HG03066 (cell line): Measurements from ENCODE around the gene SH3D19.
"Not testable (repeated sequence)": the region's sequence is repeated elsewhere in the genome, so short reads cannot be mapped to it uniquely, and the experiment has no call there.

Experiments used
- ATAC-seq: cut with Tn5 transposase; IDR thresholded peaks from one replicate; pipeline ENCODE4 v1.9.1; 2021; ENCODE audit warnings: low read depth; ENCODE audit not compliant: unreplicated experiment

SH3D19 gene

DNA sequence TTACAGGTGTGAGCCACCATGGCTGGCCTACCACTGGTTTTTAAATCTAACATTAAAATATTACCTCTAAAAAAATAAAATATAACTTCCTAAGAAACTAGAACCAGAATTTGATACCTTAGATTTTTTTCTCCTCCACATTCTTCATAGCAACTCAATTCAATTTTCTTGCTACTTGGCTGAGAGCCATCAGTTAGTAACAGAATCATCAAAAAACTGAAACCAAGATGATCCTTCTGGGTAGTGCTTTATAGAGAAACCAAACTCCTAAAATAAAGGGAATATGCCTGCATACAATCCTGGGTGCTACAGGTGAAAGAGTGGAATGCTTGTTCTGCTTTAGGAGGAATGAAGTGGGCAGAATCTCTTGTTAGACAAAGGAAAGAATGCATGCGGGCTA lies 161.6 kb downstream of the SH3D19 start:
- no peak for ATAC-seq

DNA sequence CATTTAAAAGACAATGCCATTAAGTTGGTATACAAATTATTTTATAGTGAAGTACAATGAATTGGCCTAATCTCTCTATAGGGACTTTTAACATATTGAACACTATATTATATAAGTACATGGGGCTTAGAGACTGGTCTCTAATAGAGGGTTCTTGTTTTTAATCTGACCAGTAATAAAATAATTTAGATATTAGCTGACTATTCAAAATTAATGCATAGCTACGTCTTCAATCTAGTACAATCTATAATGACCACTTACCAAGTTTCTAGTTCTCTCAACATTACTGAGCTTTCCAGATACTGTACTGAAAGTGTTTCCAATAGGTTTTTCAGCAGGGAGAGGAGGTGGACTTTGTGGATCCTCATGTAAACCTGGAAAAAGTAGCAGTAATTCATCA lies 166.4 kb downstream of the SH3D19 start:
- no peak for ATAC-seq

DNA sequence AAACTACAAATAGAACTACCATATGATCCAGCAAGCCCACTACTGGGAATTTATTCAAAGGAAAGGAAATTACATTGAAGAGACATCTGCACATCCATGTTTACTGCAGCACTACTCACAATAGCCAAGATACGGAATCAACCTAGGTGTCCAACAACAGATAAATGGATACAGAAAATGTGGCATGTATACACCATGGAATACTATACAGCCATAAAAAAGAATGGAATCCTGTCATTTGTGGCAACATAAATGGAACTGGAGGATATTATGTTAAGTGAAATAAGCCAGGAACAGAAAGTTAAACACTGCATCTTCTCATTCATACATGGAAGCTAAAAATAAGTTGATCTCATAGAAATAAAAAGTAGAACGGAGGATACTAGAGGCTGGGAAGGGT lies 167.9 kb downstream of the SH3D19 start:
- ATAC-seq, result no peak

DNA sequence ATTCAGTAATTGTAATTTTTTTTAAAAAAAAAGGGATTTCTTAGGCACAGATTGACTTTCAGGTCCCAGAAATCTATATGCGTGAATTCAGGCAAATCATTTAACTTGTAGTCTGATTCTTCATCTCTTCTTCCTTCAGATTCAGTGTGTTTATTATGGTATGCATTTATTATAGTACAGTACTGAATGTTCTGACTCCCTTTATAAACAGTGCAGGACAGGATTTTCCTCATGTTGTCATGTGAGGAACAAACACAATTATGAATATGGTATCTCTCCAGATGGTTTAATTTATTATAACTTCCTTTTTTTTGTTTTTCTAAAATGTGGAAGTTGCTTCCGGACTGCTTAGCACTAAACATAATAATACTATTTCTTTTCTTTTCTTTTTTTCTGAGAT lies 171.8 kb downstream of the SH3D19 start:
- no peak for ATAC-seq

DNA sequence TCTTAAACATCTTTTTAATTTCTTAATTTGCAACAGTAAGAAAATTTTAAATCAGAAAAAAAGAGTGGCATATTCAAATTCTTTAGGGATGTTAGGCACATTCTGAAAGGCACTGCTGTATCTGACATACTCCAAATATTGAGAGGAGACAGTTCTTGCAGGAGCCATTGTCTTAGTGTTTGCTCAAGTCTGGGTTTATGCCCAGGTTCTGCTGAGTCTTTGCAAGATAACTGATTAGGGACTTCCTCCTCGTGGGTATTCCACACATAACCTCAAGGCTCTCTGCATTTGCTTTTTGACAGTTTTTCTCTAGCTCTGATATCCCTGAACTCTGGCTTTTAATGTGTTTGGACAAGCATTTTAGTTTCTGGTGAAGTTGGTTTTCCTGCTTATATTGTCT lies 173.4 kb downstream of the SH3D19 start:
- no peak for ATAC-seq

DNA sequence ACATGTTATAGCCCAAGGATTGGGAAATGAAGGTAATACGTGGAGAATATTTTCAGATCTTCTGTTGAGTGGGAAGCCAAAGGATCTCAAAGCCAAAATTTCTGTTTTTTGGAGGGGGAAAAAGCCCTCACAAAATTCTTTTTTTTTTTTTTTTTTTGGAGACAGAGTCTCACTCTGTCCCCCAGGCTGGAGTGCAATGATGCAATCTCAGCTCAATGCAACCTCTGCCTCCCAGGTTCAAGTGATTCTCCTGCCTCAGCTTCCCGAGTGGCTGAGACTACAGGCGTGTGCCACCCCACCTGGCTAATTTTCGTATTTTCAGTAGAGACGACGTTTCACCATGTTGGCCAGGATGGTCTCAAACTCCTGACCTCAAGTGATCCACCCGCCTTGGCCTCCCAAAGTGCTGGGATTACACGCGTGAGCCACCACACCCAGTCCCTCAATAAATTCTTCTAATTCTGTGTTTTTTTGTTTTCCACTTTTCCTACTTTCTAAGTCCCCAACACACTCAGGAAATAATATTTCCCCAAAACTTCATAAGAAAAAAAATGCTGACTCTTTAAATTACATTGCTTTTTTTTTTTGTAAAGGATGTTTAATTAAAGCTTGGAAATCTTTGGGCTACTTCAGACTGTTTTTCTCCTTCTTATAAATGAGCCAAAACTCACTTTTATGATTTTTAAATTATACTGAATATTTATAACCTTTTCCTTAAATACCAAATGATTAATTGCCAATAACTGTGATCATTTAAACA lies 174.4 kb downstream of the SH3D19 start:
- ATAC-seq, result no peak

DNA sequence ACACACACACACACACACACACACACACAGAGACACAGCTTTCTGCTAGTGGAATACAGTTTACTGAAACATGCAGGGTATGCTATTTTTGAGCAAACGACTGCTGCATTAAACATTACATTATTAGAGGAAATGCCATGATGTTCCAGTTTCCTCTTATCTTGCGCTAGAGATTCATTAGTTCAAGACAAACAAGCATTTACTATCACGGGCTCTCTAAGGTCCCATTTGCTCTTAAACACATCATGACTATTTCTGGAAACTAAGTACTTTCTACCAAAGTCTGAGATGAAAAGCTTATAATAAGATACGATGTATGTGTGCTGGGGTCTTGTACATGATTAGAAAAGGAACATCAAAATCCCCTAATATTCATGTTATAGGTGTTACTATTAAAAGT lies 177.1 kb downstream of the SH3D19 start:
- ATAC-seq, result no peak

DNA sequence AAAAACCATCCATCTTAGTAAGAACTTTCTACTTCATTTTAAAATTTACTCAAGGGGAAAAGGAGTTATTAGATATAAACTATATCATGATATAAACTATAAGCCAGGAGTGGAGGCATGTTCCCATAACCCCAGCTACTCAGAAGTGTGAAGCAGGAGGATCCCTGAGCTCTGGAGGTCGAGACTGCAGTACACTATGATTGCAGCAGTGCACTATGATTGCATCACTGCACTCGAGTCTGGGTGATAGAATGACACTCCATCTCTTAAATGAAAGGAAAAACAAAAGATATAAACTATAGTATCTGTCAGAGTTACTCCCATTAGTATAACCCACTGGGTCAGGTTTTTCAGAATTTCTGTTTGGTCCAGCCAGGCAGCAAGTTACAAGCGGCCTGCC lies 178.4 kb downstream of the SH3D19 start:
- no peak for ATAC-seq

DNA sequence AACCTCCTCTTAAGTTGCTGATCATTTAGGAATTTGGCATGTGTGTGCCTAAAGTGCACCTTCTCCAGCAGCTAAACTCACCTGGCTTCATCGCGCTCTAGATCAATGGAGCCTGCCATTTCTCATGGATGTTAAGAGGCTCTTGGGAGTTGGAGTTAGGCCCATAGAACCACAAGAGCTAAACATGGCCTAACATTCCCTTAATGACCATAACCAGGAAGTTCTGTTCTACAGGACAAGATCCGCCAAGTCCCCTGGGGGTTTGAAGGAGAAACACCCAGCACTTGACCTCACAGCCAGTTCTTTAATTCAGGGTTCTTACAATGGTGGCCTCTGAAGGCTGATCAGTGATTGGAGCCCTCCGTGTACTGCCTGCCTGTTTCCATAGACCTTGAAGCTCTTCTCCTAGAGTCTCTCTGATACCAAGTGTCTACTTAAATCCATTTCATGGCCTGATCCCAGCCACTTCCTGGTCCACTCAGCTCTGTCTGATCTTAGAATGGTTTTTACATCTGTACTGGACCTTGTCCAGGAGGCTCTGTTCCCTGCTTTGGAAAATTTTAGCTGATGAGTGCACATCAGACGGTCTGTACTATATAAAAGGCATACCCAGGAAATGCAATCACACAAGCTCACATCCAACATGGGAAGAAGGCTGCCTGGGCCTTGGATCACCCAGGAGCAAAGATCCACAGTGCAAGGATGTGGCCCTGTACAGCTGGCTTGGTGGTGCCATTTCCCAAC lies 180.9 kb downstream of the SH3D19 start:
- no peak for ATAC-seq

DNA sequence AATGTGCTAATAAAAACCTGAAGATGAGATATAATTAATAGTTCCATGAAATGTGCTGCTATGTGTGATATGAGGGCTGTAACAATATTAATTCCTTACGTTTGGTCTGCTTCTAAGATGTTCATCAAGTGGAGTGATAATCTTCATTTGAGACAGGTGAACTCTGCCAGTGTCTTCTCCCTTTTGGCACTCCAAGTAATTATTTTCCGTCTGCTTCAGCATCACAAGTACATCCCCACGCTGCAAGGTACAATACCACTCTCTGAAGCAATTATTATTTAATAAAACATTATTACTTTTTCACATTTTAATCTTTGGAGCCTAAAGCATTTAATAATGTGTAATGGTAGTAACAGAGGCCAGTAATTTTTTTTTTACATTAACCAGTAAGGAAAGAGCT lies 181.6 kb downstream of the SH3D19 start:
- ATAC-seq, result no peak

DNA sequence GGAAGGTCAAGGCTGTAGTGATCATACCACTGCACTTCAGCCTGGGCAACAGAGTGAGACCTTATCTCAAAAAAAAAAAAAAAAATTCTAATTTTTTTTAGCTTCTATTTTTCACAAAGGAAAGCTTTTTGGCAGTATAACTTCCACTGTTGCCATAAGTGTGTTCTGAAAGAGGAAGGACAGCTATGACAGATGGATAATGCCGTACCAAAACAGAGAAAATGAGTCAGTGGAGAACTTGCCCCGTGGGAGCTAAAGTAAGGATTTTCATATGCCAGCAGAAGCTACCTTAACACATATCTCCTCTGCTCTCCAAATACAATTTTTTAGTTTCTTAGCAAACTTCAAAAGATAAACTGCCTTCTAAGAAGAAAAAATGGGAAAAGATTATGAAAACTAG lies 182.2 kb downstream of the SH3D19 start:
- no peak for ATAC-seq

DNA sequence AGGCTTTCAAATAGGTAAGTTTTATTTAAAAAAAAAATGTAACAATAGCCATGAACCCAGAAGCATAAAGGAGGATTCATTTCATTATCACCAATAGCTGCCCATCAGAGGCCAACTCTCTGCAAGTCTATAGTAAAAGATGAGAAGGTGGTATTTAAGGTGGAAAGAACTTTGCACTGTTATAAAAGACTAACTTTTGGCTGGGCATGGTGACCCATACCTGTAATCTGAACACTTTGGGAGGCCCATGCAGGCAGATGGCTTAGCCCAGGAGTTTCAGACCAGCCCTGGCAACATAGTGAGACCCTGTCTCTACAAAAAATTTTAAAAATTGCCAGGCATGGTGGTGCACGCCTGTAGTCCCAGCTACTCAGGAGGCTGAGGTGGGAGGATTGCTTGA lies 182.6 kb downstream of the SH3D19 start:
- no peak for ATAC-seq

DNA sequence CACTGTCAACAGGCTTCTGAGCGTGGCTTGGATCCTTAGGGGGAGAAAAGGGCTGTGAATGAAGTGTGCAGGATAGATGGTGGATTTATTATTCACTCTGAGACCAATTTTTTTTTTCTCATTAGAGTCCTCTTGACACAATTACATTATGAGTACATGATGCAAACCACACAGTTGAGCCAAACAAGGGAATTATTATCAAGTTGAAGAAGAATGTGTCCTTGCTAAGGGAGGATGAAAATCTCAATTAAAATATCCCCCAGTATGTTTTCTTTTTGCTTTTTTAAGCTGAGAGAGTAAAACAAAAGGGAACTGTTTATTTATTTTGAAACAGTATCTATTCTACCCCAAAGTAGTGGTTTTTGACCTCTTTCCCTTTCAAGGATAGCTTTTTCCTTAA lies 185.6 kb downstream of the SH3D19 start:
- ATAC-seq, result no peak

DNA sequence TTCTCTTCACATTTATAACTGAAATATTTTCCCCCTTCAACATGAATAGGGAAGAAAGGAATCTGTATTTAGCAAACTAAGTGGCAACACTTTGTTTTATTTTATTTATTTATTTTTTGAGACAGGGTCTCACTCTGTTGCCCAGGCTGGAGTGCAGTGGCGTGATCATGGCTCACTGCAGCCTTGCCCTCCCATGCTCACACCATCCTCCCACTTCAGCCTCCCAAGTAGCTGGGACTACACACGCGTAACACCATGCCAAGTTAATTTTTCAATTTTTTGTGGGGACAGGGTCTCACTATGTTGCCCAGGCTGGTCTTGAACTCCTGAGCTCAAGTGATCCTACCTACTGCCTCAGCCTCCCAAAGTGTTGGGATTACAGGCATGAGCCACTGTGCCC lies 189.4 kb downstream of the SH3D19 start:
- ATAC-seq, result not testable (repeated sequence)

DNA sequence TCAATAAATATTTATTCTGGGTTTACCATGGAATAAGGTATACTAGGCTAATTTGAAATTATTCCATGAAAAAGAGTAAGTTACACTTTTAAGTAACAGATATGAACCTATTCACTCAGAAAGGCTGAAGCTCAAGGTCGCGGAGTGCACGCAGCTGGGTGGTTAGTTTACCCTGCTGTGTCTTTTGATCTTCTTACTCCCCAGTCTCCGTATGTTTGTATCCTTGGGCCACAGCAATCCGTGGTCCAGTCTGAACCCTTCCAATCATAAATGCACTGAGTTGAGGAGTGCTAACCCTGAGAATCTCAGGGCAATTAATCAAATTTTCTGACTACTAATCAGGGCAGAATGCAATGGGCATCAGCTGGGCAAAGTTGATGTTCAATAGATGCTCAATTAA lies 192.1 kb downstream of the SH3D19 start:
- no peak for ATAC-seq

DNA sequence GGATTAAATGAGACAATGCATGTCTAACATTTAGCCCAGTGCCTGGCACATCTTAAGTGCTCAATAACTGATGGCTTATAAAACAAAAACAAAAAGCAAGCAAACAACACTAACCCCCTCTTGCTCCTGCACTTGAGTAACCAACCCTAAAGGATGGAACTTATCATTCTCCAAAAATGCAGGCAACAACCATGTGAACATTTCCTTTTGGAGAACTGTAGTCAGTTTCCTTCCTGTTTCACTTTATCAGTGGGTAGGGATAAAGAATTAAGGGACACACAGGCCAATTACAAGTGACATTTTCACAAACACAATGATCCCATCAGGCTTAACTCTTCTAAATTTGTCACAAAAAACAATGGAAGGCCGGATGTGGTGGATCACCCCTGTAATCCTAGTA lies 195.6 kb downstream of the SH3D19 start:
- ATAC-seq, result no peak

DNA sequence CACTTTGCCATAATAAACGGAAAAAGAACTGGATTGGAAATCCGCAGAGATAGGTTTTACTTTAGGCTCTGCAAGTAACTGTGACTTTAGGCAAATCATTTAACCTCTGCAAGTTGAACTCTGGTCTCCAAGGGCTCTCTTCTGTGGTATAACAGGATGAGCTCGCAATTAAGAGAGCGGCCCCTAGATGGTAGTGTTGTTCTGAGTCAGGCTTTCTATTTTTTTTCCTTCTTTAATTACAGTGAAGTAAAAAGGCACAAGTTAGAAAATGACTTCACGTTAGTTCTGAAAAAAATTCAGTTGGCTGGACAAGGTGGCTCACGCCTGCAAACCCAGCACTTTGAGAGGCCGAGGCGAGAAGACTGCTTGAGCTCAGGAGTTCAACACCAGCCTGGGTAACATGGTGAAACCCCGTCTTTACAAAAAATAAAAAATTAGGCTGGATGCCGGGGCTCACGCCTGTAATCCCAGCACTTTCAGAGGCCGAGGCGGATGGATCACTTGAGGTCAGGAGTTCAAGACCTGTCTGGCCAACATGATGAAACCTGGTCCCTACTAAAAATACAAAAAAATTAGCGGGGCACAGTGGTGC lies 207.9 kb downstream of the SH3D19 start:
- peak; percentile 96 for ATAC-seq

DNA sequence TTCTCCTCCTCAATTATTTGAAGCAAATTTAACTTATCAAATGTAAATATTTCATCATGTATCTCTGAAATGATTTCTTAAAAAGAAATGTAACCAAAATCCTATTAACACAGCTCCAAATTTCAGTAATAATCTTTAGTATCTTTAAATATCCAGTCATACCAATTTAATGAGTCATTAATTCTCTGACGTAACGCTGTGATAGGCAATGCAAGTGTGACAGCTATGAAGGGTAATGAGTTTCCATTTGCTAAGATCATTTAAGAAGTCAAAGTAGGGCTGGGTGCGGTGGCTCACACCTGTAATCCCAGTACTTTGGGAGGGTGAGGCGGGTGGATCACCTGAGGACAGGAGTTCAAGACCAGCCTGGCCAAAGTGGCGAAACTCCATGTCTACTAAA lies 210.4 kb downstream of the SH3D19 start:
- no peak for ATAC-seq

DNA sequence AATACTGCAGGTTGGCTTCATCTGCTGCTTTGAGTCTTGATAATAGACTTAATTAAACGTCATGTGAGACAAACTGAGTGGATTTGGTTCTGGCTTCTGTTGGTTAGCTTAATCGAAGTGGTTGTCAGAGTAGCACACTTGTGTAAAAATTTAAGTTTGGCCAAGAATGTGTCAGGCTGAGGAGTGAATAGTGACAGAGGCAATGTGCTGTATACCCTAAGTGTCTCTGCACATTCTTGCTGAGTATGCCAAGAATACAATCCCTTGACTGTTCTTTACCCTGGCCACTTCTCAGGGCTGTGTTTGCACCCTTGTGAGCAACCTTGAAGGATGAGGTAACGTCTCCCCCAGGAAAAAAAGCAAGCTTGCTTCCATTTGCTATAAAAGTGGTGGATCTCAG lies 211.1 kb downstream of the SH3D19 start:
- no peak for ATAC-seq

DNA sequence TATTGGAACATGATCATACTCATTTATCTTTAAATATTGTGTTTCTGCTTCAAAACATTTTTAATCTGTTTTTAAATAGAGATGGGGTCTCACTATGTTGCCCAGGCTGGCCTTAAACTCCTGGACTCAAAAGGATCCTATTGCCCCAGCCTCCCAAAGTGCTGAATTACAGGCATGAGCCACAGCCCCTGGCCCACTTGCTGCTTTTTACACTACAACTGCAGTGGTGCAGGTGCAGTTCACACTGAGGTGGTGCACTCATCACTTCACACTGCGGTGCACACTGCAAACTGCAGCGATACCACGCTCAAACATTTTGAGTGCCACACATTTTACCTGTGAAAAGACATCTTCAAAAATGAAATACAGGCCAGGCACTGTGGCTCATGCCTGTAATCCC lies 215.2 kb downstream of the SH3D19 start:
- ATAC-seq, result no peak

DNA sequence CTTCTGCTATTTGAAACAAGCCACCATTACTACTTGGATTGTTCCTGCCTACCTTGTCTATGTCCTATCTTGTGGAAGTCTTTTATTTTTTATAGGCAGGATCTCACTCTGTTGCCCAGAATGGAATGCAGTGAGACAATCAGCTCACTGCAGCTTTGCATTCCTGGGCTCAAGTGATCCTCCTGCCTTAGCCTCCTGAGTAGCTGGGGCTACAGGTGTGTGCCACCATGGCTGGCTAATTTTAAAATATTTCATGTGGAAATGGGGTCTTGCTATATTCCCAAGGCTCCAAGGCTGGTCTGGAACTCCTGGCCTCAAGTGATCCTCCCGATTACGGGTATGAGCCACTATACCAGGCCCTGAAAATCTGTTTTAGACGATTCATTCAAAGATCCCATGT lies 218.3 kb downstream of the SH3D19 start:
- no peak for ATAC-seq

DNA sequence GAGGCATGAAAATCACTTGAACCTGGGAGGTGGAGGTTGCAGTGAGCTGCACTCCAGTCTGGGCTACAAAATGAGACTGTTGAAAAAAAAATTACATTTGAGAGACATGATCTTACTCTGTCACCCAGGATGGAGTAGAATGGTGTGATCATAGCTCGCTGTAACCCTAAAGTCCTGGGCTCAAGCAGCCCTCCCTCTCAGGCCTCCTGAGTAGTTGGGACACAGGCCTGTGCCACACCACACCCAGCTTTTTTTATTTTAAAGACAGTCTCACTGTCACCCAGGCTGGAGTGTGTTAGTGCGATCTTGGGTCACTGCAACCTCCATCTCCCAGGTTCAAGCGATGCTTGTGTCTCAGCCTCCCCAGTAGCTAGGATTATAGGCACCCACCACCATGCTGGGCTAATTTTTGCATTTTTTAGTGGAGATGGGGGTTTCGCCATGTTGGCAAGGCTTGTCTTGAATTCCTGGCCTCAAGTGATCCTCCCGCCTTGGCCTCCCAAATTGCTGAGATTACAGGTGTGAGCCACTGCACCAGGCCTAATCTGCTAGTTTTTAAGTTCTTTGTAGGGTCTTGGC lies 219.9 kb downstream of the SH3D19 start:
- ATAC-seq, result no peak
